CD4-positive, alpha-beta T cell (primary cell): ENCODE measurements around the gene THNSL1. TPM values are rescaled to one million over a fixed set of nuclear protein-coding genes. Genes with fewer than 3 reads are reported as not detected.

ENCODE experiments used
- ATAC-seq: fragments of 200-7000 bp; cut with Tn5 transposase; one replicate; pipeline ENCODE4 v1.10.0; 2022; ENCODE audit warnings: mild to moderate bottlenecking; ENCODE audit not compliant: poor library complexity
- CTCF ChIA-PET: fragments of 350-600 bp; sonication (Branson Sonifier 250); formaldehyde crosslinking; loops from one replicate; lab custom pipeline; 2021; ENCODE audit warnings: antibody characterized with exemption, inconsistent platforms; lab: Charles Lee
- POLR2A ChIA-PET: fragments of 350-600 bp; sonication (Branson Sonifier 250); formaldehyde crosslinking; loops from one replicate; lab custom pipeline; 2021; ENCODE audit warnings: antibody characterized with exemption, inconsistent platforms; lab: Charles Lee
- DNase-seq, 14 experiments: peaks; one replicate each; pipeline ENCODE4 v3.0.0-alpha.2; 2013 to 2020; ENCODE audit warnings: mixed read lengths in 2 of 14
- H3K27ac ChIP-seq, 2 donors: one replicate each; pipeline versions ENCODE4 v1.5.1 to v1.7.0; 2013; ENCODE audit warnings: low read length in 2 of 2, low read depth in 1 of 2, mild to moderate bottlenecking in 1 of 2
- H3K27me3 ChIP-seq, 2 experiments: 1 replicate in 1 of 2; 2 replicates in 1 of 2; pipeline versions ENCODE4 v1.6.1 to v1.7.0; 2013; ENCODE audit warnings: low read length in 2 of 2, control low read depth in 1 of 2, mild to moderate bottlenecking in 1 of 2, moderate library complexity in 1 of 2; ENCODE audit not compliant: insufficient read depth in 2 of 2, control insufficient read depth in 1 of 2
- H3K36me3 ChIP-seq: one replicate; pipeline ENCODE4 v1.6.1; 2013; ENCODE audit warnings: low read length, control low read depth; ENCODE audit not compliant: insufficient read depth
- H3K4me1 ChIP-seq: one replicate; pipeline ENCODE4 v1.6.1; 2013; ENCODE audit warnings: low read length, control low read depth; ENCODE audit not compliant: insufficient read depth
- H3K4me3 ChIP-seq: one replicate; pipeline ENCODE4 v1.5.1; 2013; ENCODE audit warnings: mild to moderate bottlenecking, low read length, moderate library complexity
- H3K9me3 ChIP-seq, 2 experiments: 1 replicate in 1 of 2; 2 replicates in 1 of 2; pipeline versions ENCODE4 v1.6.1 to v1.7.0; 2013; ENCODE audit warnings: low read length in 2 of 2, mild to moderate bottlenecking in 2 of 2, control low read depth in 1 of 2, moderate library complexity in 1 of 2; ENCODE audit not compliant: control insufficient read depth in 1 of 2, insufficient read depth in 1 of 2
- H3K27ac Mint-ChIP-seq: one replicate; pipeline ENCODE4 v1.8.0; 2020; ENCODE audit warnings: mixed read lengths
- H3K27me3 Mint-ChIP-seq: one replicate; pipeline ENCODE4 v1.8.0; 2021; ENCODE audit warnings: mixed read lengths
- H3K36me3 Mint-ChIP-seq: one replicate; pipeline ENCODE4 v1.8.0; 2021; ENCODE audit warnings: low read depth, mixed read lengths
- H3K4me1 Mint-ChIP-seq: one replicate; pipeline ENCODE4 v1.8.0; 2021; ENCODE audit warnings: low read depth, mixed read lengths
- H3K4me3 Mint-ChIP-seq: one replicate; pipeline ENCODE4 v1.8.0; 2020; ENCODE audit warnings: mild to moderate bottlenecking, mixed read lengths
- H3K9me3 Mint-ChIP-seq: one replicate; pipeline ENCODE4 v1.8.0; 2020; ENCODE audit warnings: mixed read lengths
- CTCF ChIP-seq: fragments of 200-600 bp; IDR thresholded peaks from one replicate; pipeline ENCODE4 v1.8.0; 2022; ENCODE audit warnings: antibody characterized with exemption, mild to moderate bottlenecking
- intact Hi-C, 2 experiments: fragments of 100-400 bp; cut with DNase I in 1 of 2; cut with micrococcal nuclease in 1 of 2; formaldehyde crosslinking; loops; one replicate each; pipeline versions ENCODE4 v1.15.1 to v1.9.0; 2023 to 2025; cut with DNase I, micrococcal nuclease
- total RNA-seq, 174 experiments: library from RNA in 2 of 174; stranded (reverse) in 2 of 174; gene quantifications; one replicate each; pipeline ENCODE4 v1.2.3 and lab custom pipeline; 2021 to 2026

Gene THNSL1
- total RNA-seq, 2 experiments from 2014 or later: 0.31 to 0.52 TPM

DNA sequence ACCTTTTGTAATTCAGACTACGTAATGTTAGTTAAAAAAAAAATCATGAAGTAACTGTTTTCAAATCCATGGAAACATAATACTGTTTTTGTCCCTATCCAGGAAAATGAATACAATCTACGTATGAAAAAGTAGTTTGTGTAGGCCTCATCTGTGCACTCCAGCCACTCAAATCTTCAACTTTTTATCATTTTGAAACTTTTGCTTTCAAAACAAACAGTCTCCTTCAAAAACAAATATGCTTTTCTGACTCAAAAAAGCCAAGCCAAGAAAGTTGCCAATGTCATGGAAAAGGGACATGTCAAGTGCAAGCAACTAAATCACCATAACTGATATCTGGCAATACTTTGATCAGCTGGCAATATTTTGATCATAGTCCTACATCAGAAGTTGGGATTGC is 13.1 kb downstream of the THNSL1 start:
- H3K4me1 ChIP-seq: no peaks in the 10 kb centered on the region
- peaks cover 5% of the 10 kb centered on the region for H3K9me3 Mint-ChIP-seq
- no peak overlapping the region for H3K27ac ChIP-seq
- H3K4me3 ChIP-seq: no peak overlapping the region
- H3K36me3 ChIP-seq: no peaks in the 10 kb centered on the region
- no peak for DNase-seq
- no peak overlapping the region for H3K27ac Mint-ChIP-seq
- H3K27me3 ChIP-seq: no peaks in the 10 kb centered on the region
- H3K36me3 Mint-ChIP-seq: peaks cover 6% of the 10 kb centered on the region
- intact Hi-C loops: no loop called here
- no peaks in the 10 kb centered on the region for H3K9me3 ChIP-seq
- H3K27me3 Mint-ChIP-seq: no peaks in the 10 kb centered on the region
- POLR2A ChIA-PET: no interaction called here
- TF ChIP-seq CTCF: no peak
- H3K4me1 Mint-ChIP-seq: no peaks in the 10 kb centered on the region
- no peak for ATAC-seq
- CTCF ChIA-PET: no interaction called here
- H3K4me3 Mint-ChIP-seq: no peak overlapping the region

DNA sequence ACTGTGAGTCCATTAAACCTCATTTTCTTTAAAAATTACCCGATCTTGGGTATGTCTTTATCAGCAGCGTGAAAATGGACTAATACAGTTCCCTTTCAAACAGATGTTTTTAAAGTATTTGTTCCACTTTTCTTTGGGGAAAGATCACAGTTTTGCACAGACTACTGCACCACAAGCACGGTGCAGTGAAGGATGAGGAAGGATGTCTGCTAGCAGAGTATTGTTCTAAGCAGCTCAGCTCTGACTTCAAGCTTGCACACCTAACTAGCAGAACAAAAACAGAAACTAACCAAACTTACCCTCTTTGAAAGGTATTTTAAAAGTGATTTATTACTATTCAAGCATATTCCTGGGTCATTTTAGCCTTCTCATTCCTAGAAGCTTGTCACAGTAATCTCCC is 20.0 kb downstream of the THNSL1 start:
- H3K4me3 Mint-ChIP-seq: no peak overlapping the region
- peaks cover 0 to 12% of the 10 kb centered on the region in 2 experiments for H3K27me3 ChIP-seq
- no peaks in the 10 kb centered on the region for H3K36me3 Mint-ChIP-seq
- no peak for DNase-seq
- peaks cover 42% of the 10 kb centered on the region for H3K27me3 Mint-ChIP-seq
- ATAC-seq: no peak
- TF ChIP-seq CTCF: no peak
- H3K4me1 Mint-ChIP-seq: no peaks in the 10 kb centered on the region
- no peaks in the 10 kb centered on the region for H3K4me1 ChIP-seq
- no peak overlapping the region for H3K27ac ChIP-seq
- POLR2A ChIA-PET: interaction anchor here (0.6 kb wide), 1 partner anchor 336 kb away, joined by 3 read pairs; no protein-coding TSS in a partner anchor
- no peaks in the 10 kb centered on the region for H3K36me3 ChIP-seq
- H3K9me3 Mint-ChIP-seq: no peaks in the 10 kb centered on the region
- CTCF ChIA-PET: interaction anchor here (0.7 kb wide), 1 partner anchor 354 kb away, joined by 3 read pairs; no protein-coding TSS in a partner anchor
- no peaks in the 10 kb centered on the region for H3K9me3 ChIP-seq
- H3K4me3 ChIP-seq: no peak overlapping the region
- intact Hi-C loops: no loop called here
- H3K27ac Mint-ChIP-seq: no peak overlapping the region

DNA sequence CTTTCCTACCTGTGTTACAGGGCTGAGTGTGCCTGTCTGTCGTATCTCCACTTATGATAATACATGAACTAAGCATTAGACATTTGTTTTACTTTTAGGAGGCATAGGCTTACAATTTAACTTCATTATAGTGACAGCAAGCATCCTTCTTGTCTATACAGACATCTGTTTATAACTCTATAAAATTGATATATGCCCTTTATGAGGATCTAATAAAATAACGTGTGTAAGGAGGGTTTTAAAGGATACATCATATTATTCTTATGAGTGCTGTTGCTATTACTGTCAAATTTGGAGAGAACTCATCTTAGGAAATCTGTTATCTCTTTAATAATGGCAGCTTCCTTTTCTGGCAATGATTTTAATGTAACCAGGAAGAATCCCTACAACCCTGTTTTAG is 21.9 kb downstream of the THNSL1 start:
- Histone ChIP-seq H3K4me3 (no peak overlapping the region), H3K36me3 (no peaks in the 10 kb centered on the region), H3K4me1 (no peaks in the 10 kb centered on the region), H3K9me3 (no peaks in the 10 kb centered on the region), H3K27ac (no peak overlapping the region), H3K27me3 (peaks cover 0 to 12% of the 10 kb centered on the region in 2 experiments)
- no peak for TF ChIP-seq CTCF
- no peaks in the 10 kb centered on the region for H3K36me3 Mint-ChIP-seq
- ChIA-PET POLR2A (no interaction called here), CTCF (interaction anchor here (1.2 kb wide), 1 partner anchor 42 kb away, joined by 3 read pairs; no protein-coding TSS in a partner anchor)
- no peak overlapping the region for H3K27ac Mint-ChIP-seq
- no peak for ATAC-seq
- intact Hi-C loops: no loop called here
- H3K4me1 Mint-ChIP-seq: no peaks in the 10 kb centered on the region
- peaks cover 45% of the 10 kb centered on the region for H3K27me3 Mint-ChIP-seq
- no peak overlapping the region for H3K4me3 Mint-ChIP-seq
- H3K9me3 Mint-ChIP-seq: no peaks in the 10 kb centered on the region
- DNase-seq: no peak
